ENCODE results near the gene ACAA2.

DNA sequence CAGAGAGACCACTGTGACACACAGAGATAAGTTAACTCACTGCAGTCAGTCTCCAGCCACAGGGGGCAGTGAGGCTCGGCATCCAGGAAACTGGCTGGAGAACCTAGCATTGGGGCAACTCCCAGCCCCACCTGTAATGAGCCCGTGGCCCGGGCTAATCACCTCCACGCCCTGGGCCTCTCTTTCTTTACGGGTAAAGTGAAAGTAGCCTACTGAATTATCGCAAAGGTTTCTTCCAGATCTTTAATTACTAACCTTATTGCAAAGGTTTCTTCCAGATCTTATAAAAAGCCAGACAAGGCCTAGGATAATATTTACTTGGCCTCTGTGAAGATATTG lies 45.7 kb upstream of the ACAA2 start:
- TF ChIP-seq, protein P1, sequence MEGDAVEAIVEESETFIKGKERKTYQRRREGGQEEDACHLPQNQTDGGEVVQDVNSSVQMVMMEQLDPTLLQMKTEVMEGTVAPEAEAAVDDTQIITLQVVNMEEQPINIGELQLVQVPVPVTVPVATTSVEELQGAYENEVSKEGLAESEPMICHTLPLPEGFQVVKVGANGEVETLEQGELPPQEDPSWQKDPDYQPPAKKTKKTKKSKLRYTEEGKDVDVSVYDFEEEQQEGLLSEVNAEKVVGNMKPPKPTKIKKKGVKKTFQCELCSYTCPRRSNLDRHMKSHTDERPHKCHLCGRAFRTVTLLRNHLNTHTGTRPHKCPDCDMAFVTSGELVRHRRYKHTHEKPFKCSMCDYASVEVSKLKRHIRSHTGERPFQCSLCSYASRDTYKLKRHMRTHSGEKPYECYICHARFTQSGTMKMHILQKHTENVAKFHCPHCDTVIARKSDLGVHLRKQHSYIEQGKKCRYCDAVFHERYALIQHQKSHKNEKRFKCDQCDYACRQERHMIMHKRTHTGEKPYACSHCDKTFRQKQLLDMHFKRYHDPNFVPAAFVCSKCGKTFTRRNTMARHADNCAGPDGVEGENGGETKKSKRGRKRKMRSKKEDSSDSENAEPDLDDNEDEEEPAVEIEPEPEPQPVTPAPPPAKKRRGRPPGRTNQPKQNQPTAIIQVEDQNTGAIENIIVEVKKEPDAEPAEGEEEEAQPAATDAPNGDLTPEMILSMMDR (IDR thresholded peaks at IDR 0.05 in 2 of 3, conservative IDR thresholded peaks at IDR 0.05 in 1 of 3; ENCODE audit: borderline replicate concordance in 1 of 3, insufficient read depth in 1 of 3, low read depth in 2 of 3, low read length in 2 of 3) = no peak
- TF ChIP-seq EZH2 (IDR thresholded peaks at IDR 0.05) = no peak
- no peak for TF ChIP-seq YY1 (IDR thresholded peaks at IDR 0.05; ENCODE audit: extremely low read depth, insufficient replicate concordance, low read depth, low read length)
- no peak for TF ChIP-seq POLR2A (IDR thresholded peaks at IDR 0.05; ENCODE audit: borderline replicate concordance, extremely low read depth, insufficient read depth, insufficient read length)
- TF ChIP-seq FOSL1 (IDR thresholded peaks at IDR 0.05; ENCODE audit: low read depth) = no peak
- TF ChIP-seq TCF7L2 (IDR thresholded peaks at IDR 0.05; ENCODE audit: borderline replicate concordance, extremely low read depth, insufficient read depth, insufficient read length) = no peak
- TF ChIP-seq POLR2AphosphoS5 (IDR thresholded peaks at IDR 0.05; ENCODE audit: low read depth, low read length) = no peak
- TF ChIP-seq, protein P2, sequence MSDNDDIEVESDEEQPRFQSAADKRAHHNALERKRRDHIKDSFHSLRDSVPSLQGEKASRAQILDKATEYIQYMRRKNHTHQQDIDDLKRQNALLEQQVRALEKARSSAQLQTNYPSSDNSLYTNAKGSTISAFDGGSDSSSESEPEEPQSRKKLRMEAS (IDR thresholded peaks at IDR 0.05) = no peak
- no peak for TF ChIP-seq SP1 (IDR thresholded peaks at IDR 0.05; ENCODE audit: low read depth)
- no peak for TF ChIP-seq RAD21 (IDR thresholded peaks at IDR 0.05; ENCODE audit: low read depth)
- TF ChIP-seq EZH2phosphoT487 (IDR thresholded peaks at IDR 0.05; ENCODE audit: borderline replicate concordance) = no peak
